Fibroblast of lung (primary cell): ENCODE measurements around the gene CDHR4. TPM values are rescaled to one million over a fixed set of nuclear protein-coding genes. Genes with fewer than 3 reads are reported as not detected.

Experiments used
- DNase-seq, 2 donors: peaks; one replicate each; pipeline versions ENCODE4 v3.0.0 to v3.0.0-alpha.2; 2010; ENCODE audit warnings: low read depth in 2 of 2
- H2AFZ ChIP-seq: 2 replicates; pipeline ENCODE4 v1.5.1; 2012; ENCODE audit warnings: low read length, control low read depth, inconsistent platforms
- H3K27ac ChIP-seq: 2 replicates; pipeline ENCODE4 v1.5.1; 2011; ENCODE audit warnings: low read length, control low read depth; ENCODE audit not compliant: insufficient read depth
- H3K27me3 ChIP-seq: 2 replicates; pipeline ENCODE4 v1.5.1; 2011; ENCODE audit warnings: mild to moderate bottlenecking, low read length; ENCODE audit not compliant: control insufficient read depth, insufficient read depth
- H3K36me3 ChIP-seq: 2 replicates; pipeline ENCODE4 v1.5.1; 2011; ENCODE audit warnings: low read length; ENCODE audit not compliant: control insufficient read depth, insufficient read depth
- H3K4me1 ChIP-seq: 2 replicates; pipeline ENCODE4 v1.5.1; 2011; ENCODE audit warnings: low read length; ENCODE audit not compliant: control insufficient read depth, insufficient read depth; ENCODE audit errors: extremely low read depth
- H3K4me2 ChIP-seq: 2 replicates; pipeline ENCODE4 v1.5.1; 2011; ENCODE audit warnings: low read length, control low read depth; ENCODE audit not compliant: insufficient read depth; ENCODE audit errors: extremely low read depth
- H3K4me3 ChIP-seq, 4 experiments: fragments of 200-600 bp in 1 of 4; sonication (generic) in 1 of 4; replicated peaks in 1 of 4; 2 replicates each; pipeline ENCODE4 v1.5.1; 2011 to 2016; ENCODE audit warnings: low read length in 4 of 4, low read depth in 3 of 4, mild to moderate bottlenecking in 3 of 4, control low read depth in 2 of 4, inconsistent platforms in 1 of 4, mixed read lengths in 1 of 4; ENCODE audit not compliant: insufficient read depth in 1 of 4; ENCODE audit errors: control extremely low read depth in 1 of 4
- H3K79me2 ChIP-seq: 2 replicates; pipeline ENCODE4 v1.5.1; 2012; ENCODE audit warnings: mild to moderate bottlenecking, low read length, inconsistent platforms; ENCODE audit not compliant: control insufficient read depth, insufficient read depth
- H3K9ac ChIP-seq: 2 replicates; pipeline ENCODE4 v1.5.1; 2011; ENCODE audit warnings: mild to moderate bottlenecking, low read length, control low read depth; ENCODE audit not compliant: insufficient read depth
- H3K9me3 ChIP-seq: 2 replicates; pipeline ENCODE4 v1.5.1; 2012; ENCODE audit warnings: low read depth, low read length; ENCODE audit not compliant: control insufficient read depth, insufficient read depth
- H4K20me1 ChIP-seq: 2 replicates; pipeline ENCODE4 v1.5.1; 2011; ENCODE audit warnings: low read length; ENCODE audit not compliant: control insufficient read depth, insufficient read depth; ENCODE audit errors: extremely low read depth
- CTCF ChIP-seq, 2 donors: IDR thresholded peaks in 1 of 2; conservative IDR thresholded peaks in 1 of 2; 1 replicate in 1 of 2; 2 replicates in 1 of 2; pipeline ENCODE4 v1.5.1; 2011 to 2012; ENCODE audit warnings: low read length in 2 of 2, control low read depth in 1 of 2, inconsistent platforms in 1 of 2, low read depth in 1 of 2, mild to moderate bottlenecking in 1 of 2
- EZH2 ChIP-seq: IDR thresholded peaks from 2 replicates; pipeline ENCODE4 v1.5.1; 2012; ENCODE audit warnings: low read length, control low read depth, mild to moderate bottlenecking; ENCODE audit errors: missing control alignments
- polyA plus RNA-seq, 2 donors: library from polyadenylated mRNA; depleted of rRNA in 1 of 2; stranded (reverse) in 1 of 2; unstranded in 1 of 2; fragments of >200 nt; gene quantifications; 2 replicates each; pipeline ENCODE4 v1.2.1, GENCODE V29; 2011 to 2012; ENCODE audit warnings: missing spikeins in 1 of 2
- total RNA-seq: library from RNA; depleted of rRNA; stranded (reverse); fragments of >200 nt; gene quantifications from 2 replicates; pipeline ENCODE4 v1.2.1, GENCODE V29; 2014

CDHR4 gene
- total and polyA plus RNA-seq, 2 donors (not counting 1 experiment from before 2014, with no cell fraction given) = not detected

- Histone ChIP-seq H3K27me3 (no peaks in the 10 kb centered on the region), H3K27ac (peak overlapping the region; percentile 34), H3K4me2 (peak overlapping the region; percentile 93), H3K4me3 (peak overlapping the region; percentile 54 to 87 (median 74)), H3K36me3 (no peaks in the 10 kb centered on the region), H3K9ac (no peak overlapping the region), H3K9me3 (no peaks in the 10 kb centered on the region), H2AFZ (no peak overlapping the region), H3K4me1 (peaks cover 29% of the 10 kb centered on the region), H3K79me2 (no peaks in the 10 kb centered on the region), H4K20me1 (no peaks in the 10 kb centered on the region)
- no peak for DNase-seq
- no peak for TF ChIP-seq EZH2
- no peak for TF ChIP-seq CTCF (conservative IDR thresholded peaks at IDR 0.05 in 1 of 2, IDR thresholded peaks at IDR 0.05 in 1 of 2; ENCODE audit: low read depth in 1 of 2, low read length in 2 of 2)
Measured at GRCh38 chr3:49804141-49805041, 4.7 kb upstream of the CDHR4 start.

GRCh38 chr3:49803465-49804140 lies 3.9 kb upstream of the CDHR4 start:
- H2AFZ ChIP-seq = peak overlapping the region; percentile 71
- no peaks in the 10 kb centered on the region for H3K27me3 ChIP-seq
- peaks cover 32% of the 10 kb centered on the region for H3K4me1 ChIP-seq
- peak overlapping the region; percentile 81 for H3K9ac ChIP-seq
- no peaks in the 10 kb centered on the region for H3K79me2 ChIP-seq
- DNase-seq = peak in 1 of 2 donors; percentile 47
- TF ChIP-seq CTCF (conservative IDR thresholded peaks at IDR 0.05 in 1 of 2, IDR thresholded peaks at IDR 0.05 in 1 of 2; ENCODE audit: low read depth in 1 of 2, low read length in 2 of 2) (no peak), EZH2 (no peak)
- H3K27ac ChIP-seq = peak overlapping the region; percentile 75
- H3K36me3 ChIP-seq = no peaks in the 10 kb centered on the region
- H3K4me2 ChIP-seq = peak overlapping the region; percentile 93
- H4K20me1 ChIP-seq = no peaks in the 10 kb centered on the region
- H3K4me3 ChIP-seq = peak overlapping the region; percentile 54 to 87 (median 74)
- H3K9me3 ChIP-seq = no peaks in the 10 kb centered on the region
